Measurements from ENCODE around the gene ADAD2.

ADAD2 gene

GRCh38 chr16:84144859-84145639 is 45.9 kb upstream of the ADAD2 start, which contains the start of the genes DNAAF1 and HSDL1 (continued):
- TF ChIP-seq KLF9 (tag by site-specific recombination; IDR thresholded peaks at IDR 0.05; ENCODE audit: low read depth) (peak; percentile 87), OSR2 (tag by site-specific recombination; IDR thresholded peaks at IDR 0.05) (no peak), ZNF629 (tag by site-specific recombination; IDR thresholded peaks at IDR 0.05) (no peak), ZBTB26 (tag by site-specific recombination; optimal IDR thresholded peaks at IDR 0.05) (peak; percentile 67), ZNF621 (tag by site-specific recombination; IDR thresholded peaks at IDR 0.05) (no peak), ZBTB20 (tag by site-specific recombination; IDR thresholded peaks at IDR 0.05) (peak; percentile 56; the same call in 1 of the 2 replicates), PRDM1 (tag by site-specific recombination; IDR thresholded peaks at IDR 0.05) (no peak), ZFHX2 (tag by site-specific recombination; conservative IDR thresholded peaks at IDR 0.05) (no peak; the same call in 1 of the 2 replicates), ZNF530 (tag by site-specific recombination; IDR thresholded peaks at IDR 0.05; ENCODE audit: low read depth) (no peak), ZNF112 (tag by site-specific recombination; IDR thresholded peaks at IDR 0.05) (no peak), ZNF707 (tag by site-specific recombination; IDR thresholded peaks at IDR 0.05) (no peak), IKZF3 (tag by site-specific recombination; IDR thresholded peaks at IDR 0.05) (no peak), ZNF623 (tag by site-specific recombination; IDR thresholded peaks at IDR 0.05) (no peak), KLF1 (tag by site-specific recombination; IDR thresholded peaks at IDR 0.05) (no peak), ZEB2 (tag by site-specific recombination; IDR thresholded peaks at IDR 0.05) (no peak), ZNF518A (tag by site-specific recombination; conservative IDR thresholded peaks at IDR 0.05; ENCODE audit: low read depth) (no peak), ZNF843 (tag by site-specific recombination; IDR thresholded peaks at IDR 0.05) (no peak), ZFP37 (tag by site-specific recombination; IDR thresholded peaks at IDR 0.05) (no peak), ZBTB44 (tag by site-specific recombination; IDR thresholded peaks at IDR 0.05) (no peak), HIC1 (tag by site-specific recombination; IDR thresholded peaks at IDR 0.05) (no peak), ZNF473 (tag by site-specific recombination; IDR thresholded peaks at IDR 0.05) (no peak), ZNF292 (tag by site-specific recombination; IDR thresholded peaks at IDR 0.05; ENCODE audit: borderline replicate concordance, low read depth) (no peak), ZNF214 (tag by site-specific recombination; IDR thresholded peaks at IDR 0.05; ENCODE audit: borderline replicate concordance) (no peak), ZNF488 (tag by site-specific recombination; IDR thresholded peaks at IDR 0.05) (no peak), ZNF701 (tag by site-specific recombination; IDR thresholded peaks at IDR 0.05) (no peak), ZBTB49 (tag by site-specific recombination; IDR thresholded peaks at IDR 0.05; ENCODE audit: low read depth) (no peak), ZNF544 (tag by site-specific recombination; IDR thresholded peaks at IDR 0.05) (no peak)

Data from HEK293 (cell line).